B cell (primary cell): Measurements from ENCODE around the gene HOXA4. TPM values are rescaled to one million over a fixed set of nuclear protein-coding genes. Genes with fewer than 3 reads are reported as not detected.
A peak's percentile ranks its signal among the peaks of the same experiment; 100 is the strongest.

ENCODE experiments used
- ATAC-seq: fragments of 200-7000 bp; cut with Tn5 transposase; one replicate; pipeline ENCODE4 v1.10.0; 2021; ENCODE audit warnings: low read depth, mild to moderate bottlenecking, moderate number of reproducible peaks, moderate library complexity
- CTCF ChIA-PET: fragments of 350-600 bp; sonication (Branson Sonifier 250); formaldehyde crosslinking; loops from one replicate; lab custom pipeline; 2021; ENCODE audit warnings: antibody characterized with exemption, inconsistent platforms; lab: Charles Lee
- POLR2A ChIA-PET: fragments of 350-600 bp; sonication (Branson Sonifier 250); formaldehyde crosslinking; loops from one replicate; lab custom pipeline; 2021; ENCODE audit warnings: antibody characterized with exemption; lab: Charles Lee
- DNase-seq: peaks from one replicate; pipeline ENCODE4 v3.0.0; 2013
- H2AFZ ChIP-seq: 2 replicates; pipeline ENCODE4 v1.6.1; 2012; ENCODE audit warnings: mild to moderate bottlenecking, low read depth, low read length; ENCODE audit not compliant: insufficient read depth, poor library complexity, severe bottlenecking
- H3K27ac ChIP-seq, 2 donors: 1 replicate in 1 of 2; 2 replicates in 1 of 2; pipeline ENCODE4 v1.5.1; 2012 to 2013; ENCODE audit warnings: low read length in 2 of 2, mild to moderate bottlenecking in 2 of 2, moderate library complexity in 1 of 2
- H3K27me3 ChIP-seq, 4 experiments: fragments of 200-600 bp in 1 of 4; sonication (generic) in 1 of 4; replicated peaks in 1 of 4; 1 replicate in 2 of 4; 2 replicates in 2 of 4; pipeline versions ENCODE4 v1.6.1 to v1.7.0; 2013 to 2016; ENCODE audit warnings: low read length in 3 of 4, mild to moderate bottlenecking in 2 of 4, mixed read lengths in 1 of 4, moderate library complexity in 1 of 4; ENCODE audit not compliant: insufficient read depth in 4 of 4, control insufficient read depth in 3 of 4; ENCODE audit errors: control extremely low read depth in 1 of 4
- H3K36me3 ChIP-seq, 2 experiments: replicated peaks in 1 of 2; 1 replicate in 1 of 2; 2 replicates in 1 of 2; pipeline versions ENCODE4 v1.6.1 to v1.7.1; 2013; ENCODE audit warnings: low read length in 1 of 2; ENCODE audit not compliant: insufficient read depth in 2 of 2, control insufficient read depth in 1 of 2; ENCODE audit errors: control extremely low read depth in 1 of 2, extremely low read depth in 1 of 2
- H3K4me1 ChIP-seq, 2 donors: fragments of 200-600 bp in 1 of 2; sonication (generic) in 1 of 2; 1 replicate in 1 of 2; 2 replicates in 1 of 2; pipeline versions ENCODE4 v1.5.1 to v1.6.1; 2013 to 2017; ENCODE audit warnings: low read length in 2 of 2; ENCODE audit not compliant: control insufficient read depth in 2 of 2, insufficient read depth in 2 of 2
- H3K4me2 ChIP-seq: replicated peaks from 2 replicates; pipeline ENCODE3; 2012; ENCODE audit warnings: mild to moderate bottlenecking, low read depth, low read length; ENCODE audit not compliant: poor library complexity, severe bottlenecking
- H3K4me3 ChIP-seq, 5 experiments: fragments of 200-600 bp in 1 of 5; sonication (generic) in 1 of 5; 1 replicate in 3 of 5; 2 replicates in 2 of 5; pipeline versions ENCODE4 v1.5.1 to v1.7.0; 2011 to 2016; ENCODE audit warnings: low read length in 4 of 5, mild to moderate bottlenecking in 4 of 5, low read depth in 2 of 5, control low read depth in 1 of 5, moderate library complexity in 1 of 5; ENCODE audit not compliant: insufficient read depth in 1 of 5; ENCODE audit errors: control extremely low read depth in 1 of 5, extremely low read depth in 1 of 5
- H3K79me2 ChIP-seq: fragments of 200-600 bp; sonication (generic); one replicate; pipeline ENCODE4 v1.6.0; 2016; ENCODE audit warnings: low read length; ENCODE audit not compliant: control insufficient read depth, insufficient read depth
- H3K9ac ChIP-seq: fragments of 200-600 bp; sonication (generic); 2 replicates; pipeline ENCODE4 v1.6.1; 2017; ENCODE audit warnings: mild to moderate bottlenecking, low read length, moderate library complexity
- H3K9me3 ChIP-seq, 3 donors: one replicate each; pipeline versions ENCODE4 v1.6.1 to v1.7.1; 2013; ENCODE audit warnings: low read length in 2 of 3; ENCODE audit not compliant: control insufficient read depth in 2 of 3, insufficient read depth in 1 of 3; ENCODE audit errors: control extremely low read depth in 1 of 3
- H4K20me1 ChIP-seq: 2 replicates; pipeline ENCODE4 v1.6.0; 2012; ENCODE audit warnings: mild to moderate bottlenecking, low read length; ENCODE audit not compliant: insufficient read depth, control insufficient read depth, poor library complexity, severe bottlenecking
- H3K27ac Mint-ChIP-seq: one replicate; pipeline ENCODE4 v1.8.0; 2021; ENCODE audit warnings: mixed read lengths
- H3K27me3 Mint-ChIP-seq: one replicate; pipeline ENCODE4 v1.8.0; 2021; ENCODE audit warnings: mixed read lengths
- H3K4me1 Mint-ChIP-seq: one replicate; pipeline ENCODE4 v1.8.0; 2021; ENCODE audit warnings: mixed read lengths
- H3K4me3 Mint-ChIP-seq: one replicate; pipeline ENCODE4 v1.8.0; 2021; ENCODE audit warnings: mixed read lengths
- H3K9me3 Mint-ChIP-seq: one replicate; pipeline ENCODE4 v1.8.0; 2022; ENCODE audit warnings: mixed read lengths; ENCODE audit not compliant: insufficient read depth
- CTCF ChIP-seq: fragments of 200-600 bp; IDR thresholded peaks from one replicate; pipeline ENCODE4 v1.8.0; 2022; ENCODE audit warnings: antibody characterized with exemption, mild to moderate bottlenecking
- EZH2 ChIP-seq: IDR thresholded peaks from 2 replicates; pipeline ENCODE4 v1.6.1; 2012; ENCODE audit warnings: borderline replicate concordance, low read depth, mild to moderate bottlenecking, moderate library complexity, low read length; ENCODE audit not compliant: insufficient read depth, poor library complexity, severe bottlenecking
- WGBS: methylation state at CpG from one replicate; pipeline ENCODE4 v1.1.5; 2013; ENCODE audit warnings: missing lambda C conversion rate; ENCODE audit not compliant: insufficient coverage; 5-methylcytosine and 5-hydroxymethylcytosine counted together
- intact Hi-C: fragments of 100-400 bp; cut with micrococcal nuclease; formaldehyde crosslinking; loops from one replicate; pipeline ENCODE4 v1.10.0; 2022
- polyA plus RNA-seq: library from polyadenylated mRNA; depleted of rRNA; stranded (reverse); fragments of >200 nt; gene quantifications from 2 replicates; pipeline ENCODE4 v1.2.3, GENCODE V29; 2012
- total RNA-seq, 2 donors: library from RNA; stranded (reverse); fragments of 120-200 nt in 1 of 2; gene quantifications; 1 replicate in 1 of 2; 2 replicates in 1 of 2; pipeline versions ENCODE4 v1.2.3 to v1.2.4, GENCODE V29; 2013 to 2022

Gene HOXA4
- total and polyA plus RNA-seq, 2 donors (not counting 1 experiment from before 2014, with no cell fraction given), result 0.30 TPM; not detected in 1

- Histone ChIP-seq H4K20me1 (peaks cover 10% of the 10 kb centered on the region), H3K4me2 (peak overlapping the region; percentile 42), H3K9ac (peak overlapping the region; percentile 8), H3K9me3 (peaks cover 0 to 87% (median 18%) of the 10 kb centered on the region in 3 donors), H2AFZ (no peak overlapping the region), H3K4me1 (peaks cover 65 to 75% of the 10 kb centered on the region in 2 donors), H3K27me3 (peaks cover 1 to 96% (median 84%) of the 10 kb centered on the region in 4 experiments), H3K4me3 (peak overlapping the region in 2 of 5 experiments; percentile 8 to 15), H3K79me2 (no peaks in the 10 kb centered on the region), H3K36me3 (no peaks in the 10 kb centered on the region), H3K27ac (no peak overlapping the region)
- Mint-ChIP-seq H3K4me1 (peaks cover 45% of the 10 kb centered on the region), H3K9me3 (no peaks in the 10 kb centered on the region), H3K4me3 (peak overlapping the region; percentile 23), H3K27me3 (peaks cover 80% of the 10 kb centered on the region), H3K27ac (peak overlapping the region; percentile 86)
- POLR2A ChIA-PET, result interaction anchor here (1.1 to 1.5 kb wide), 2 partner anchors 10 to 1300 kb away, joined by 3 to 5 read pairs; partner anchors contain the start of gene HOXA9
- 2% methylated on average over 60 of the region's 63 CpGs for WGBS
- CTCF ChIA-PET, result interaction anchor here (0.8 to 1.5 kb wide), 2 partner anchors 787 to 1301 kb away, joined by 4 to 5 read pairs; no protein-coding TSS in a partner anchor
- no peak for TF ChIP-seq CTCF
- no peak for TF ChIP-seq EZH2
- intact Hi-C loops, result loop anchor here (2.0 kb wide), 2 partner anchors 85 to 1299 kb away; no protein-coding TSS in a partner anchor
- DNase-seq, result peak; percentile 57
- no peak for ATAC-seq
These were observed 25.4 kb upstream of the HOXA4 start for GRCh38 chr7:27155816-27156507.
